HepG2 (cell line): ENCODE measurements around the gene ABCF1. TPM values are rescaled to one million over a fixed set of nuclear protein-coding genes. Genes with fewer than 3 reads are reported as not detected.

ENCODE experiments used
- EED ChIP-seq: sonication (generic); formaldehyde crosslinking; IDR thresholded peaks from 2 replicates; pipeline ENCODE4 v1.5.0; 2020; ENCODE audit warnings: mild to moderate bottlenecking, missing genetic modification reagents
- FOXO1 ChIP-seq: sonication (generic); formaldehyde crosslinking; IDR thresholded peaks from 2 replicates; pipeline ENCODE4 v1.4.0; 2020; ENCODE audit warnings: missing genetic modification reagents
- HES4 ChIP-seq: sonication (generic); formaldehyde crosslinking; IDR thresholded peaks from 2 replicates; pipeline ENCODE4 v1.9.0; 2021; ENCODE audit warnings: mild to moderate bottlenecking, missing genetic modification reagents, borderline replicate concordance
- KLF16 ChIP-seq, 2 experiments: sonication (generic) in 1 of 2; formaldehyde crosslinking in 1 of 2; IDR thresholded peaks; 2 replicates each; pipeline versions ENCODE4 v1.6.1 to v1.8.0; 2016 to 2023; ENCODE audit warnings: missing genetic modification reagents in 2 of 2, missing compliant biosample characterization in 1 of 2
- MAFK ChIP-seq, 2 experiments: IDR thresholded peaks in 1 of 2; conservative IDR thresholded peaks in 1 of 2; 2 replicates each; pipeline ENCODE4 v1.6.1; 2011; ENCODE audit warnings: improper control_type of control experiment in 2 of 2, low read length in 2 of 2
- TCF12 ChIP-seq, 2 experiments: fragments of 450-650 bp in 1 of 2; sonication (generic) in 1 of 2; formaldehyde crosslinking in 1 of 2; IDR thresholded peaks; 2 replicates each; pipeline versions ENCODE4 v1.6.1 to v1.8.0; 2017 to 2022; ENCODE audit warnings: antibody characterized with exemption in 1 of 2, mild to moderate bottlenecking in 1 of 2, missing genetic modification reagents in 1 of 2, moderate library complexity in 1 of 2
- ZNF160 ChIP-seq: sonication (generic); formaldehyde crosslinking; IDR thresholded peaks from 2 replicates; pipeline ENCODE4 v1.8.0; 2022; ENCODE audit warnings: mild to moderate bottlenecking, inconsistent platforms, missing genetic modification reagents
- ZNF292 ChIP-seq: sonication (generic); formaldehyde crosslinking; IDR thresholded peaks from 2 replicates; pipeline ENCODE4 v1.8.1; 2022; ENCODE audit warnings: mild to moderate bottlenecking, low read depth, missing genetic modification reagents, borderline replicate concordance
- ZNF3 ChIP-seq: IDR thresholded peaks from 2 replicates; pipeline ENCODE4 v1.7.0; 2017; ENCODE audit warnings: inconsistent platforms
- ZNF563 ChIP-seq: sonication (generic); formaldehyde crosslinking; IDR thresholded peaks from 2 replicates; pipeline ENCODE4 v1.8.0; 2022; ENCODE audit warnings: mild to moderate bottlenecking, moderate library complexity, missing genetic modification reagents
- ZNF607 ChIP-seq: sonication (generic); formaldehyde crosslinking; IDR thresholded peaks from 2 replicates; pipeline ENCODE4 v1.5.1; 2020; ENCODE audit warnings: missing genetic modification reagents, mild to moderate bottlenecking, borderline replicate concordance
- ZNF883 ChIP-seq: sonication (generic); formaldehyde crosslinking; IDR thresholded peaks from 2 replicates; pipeline ENCODE4 v1.5.1; 2020; ENCODE audit warnings: mild to moderate bottlenecking, missing genetic modification reagents; ENCODE audit errors: not compliant biosample characterization
- polyA plus RNA-seq, 8 experiments: library from polyadenylated mRNA; depleted of rRNA in 3 of 8; stranded (reverse) in 7 of 8; unstranded in 1 of 8; fragments of >200 nt; fragmentation: Illumina TruSeq in 4 of 8; extraction: Trizol in 4 of 8; gene quantifications; 2 replicates each; pipeline versions ENCODE4 v1.2.1 to v1.2.3, GENCODE V29; 2011 to 2016; ENCODE audit warnings: low read depth in 4 of 8, missing spikeins in 1 of 8, mixed read lengths in 1 of 8; ENCODE audit not compliant: insufficient read depth in 1 of 8
- total RNA-seq, 5 experiments: library from RNA; depleted of rRNA; stranded (reverse); fragments of >200 nt; fragmentation: Illumina TruSeq; extraction: Trizol; gene quantifications; 2 replicates each; pipeline ENCODE4 v1.2.3, GENCODE V29; 2016; ENCODE audit warnings: low read depth in 1 of 5
- TF ChIP-seq, protein P1 (sequence below): sonication (generic); formaldehyde crosslinking; IDR thresholded peaks from 2 replicates; pipeline ENCODE4 v1.8.0; 2022; ENCODE audit warnings: missing genetic modification reagents, low read depth, mild to moderate bottlenecking, borderline replicate concordance
- TF ChIP-seq, protein P2 (sequence below): sonication (generic); formaldehyde crosslinking; IDR thresholded peaks from 2 replicates; pipeline ENCODE4 v1.9.0; 2021; ENCODE audit warnings: missing genetic modification reagents, mild to moderate bottlenecking, borderline replicate concordance
- TF ChIP-seq, protein P3 (sequence below): sonication (generic); formaldehyde crosslinking; IDR thresholded peaks from 2 replicates; pipeline ENCODE4 v1.5.1; 2020; ENCODE audit warnings: mild to moderate bottlenecking, missing genetic modification reagents, moderate library complexity
- TF ChIP-seq, protein P4 (sequence below): sonication (generic); formaldehyde crosslinking; IDR thresholded peaks from 2 replicates; pipeline ENCODE4 v1.9.0; 2021; ENCODE audit warnings: mild to moderate bottlenecking, missing genetic modification reagents
- TF ChIP-seq, protein P5 (sequence below): sonication (generic); formaldehyde crosslinking; IDR thresholded peaks from 2 replicates; pipeline ENCODE4 v1.8.1; 2023; ENCODE audit warnings: mild to moderate bottlenecking, missing genetic modification reagents, borderline replicate concordance

Gene ABCF1
- total and polyA plus RNA-seq, 2 of the 13 experiments (the other 11 are each of a cell fraction or from before 2014, with no cell fraction given): 25.4 to 98.9 TPM

DNA sequence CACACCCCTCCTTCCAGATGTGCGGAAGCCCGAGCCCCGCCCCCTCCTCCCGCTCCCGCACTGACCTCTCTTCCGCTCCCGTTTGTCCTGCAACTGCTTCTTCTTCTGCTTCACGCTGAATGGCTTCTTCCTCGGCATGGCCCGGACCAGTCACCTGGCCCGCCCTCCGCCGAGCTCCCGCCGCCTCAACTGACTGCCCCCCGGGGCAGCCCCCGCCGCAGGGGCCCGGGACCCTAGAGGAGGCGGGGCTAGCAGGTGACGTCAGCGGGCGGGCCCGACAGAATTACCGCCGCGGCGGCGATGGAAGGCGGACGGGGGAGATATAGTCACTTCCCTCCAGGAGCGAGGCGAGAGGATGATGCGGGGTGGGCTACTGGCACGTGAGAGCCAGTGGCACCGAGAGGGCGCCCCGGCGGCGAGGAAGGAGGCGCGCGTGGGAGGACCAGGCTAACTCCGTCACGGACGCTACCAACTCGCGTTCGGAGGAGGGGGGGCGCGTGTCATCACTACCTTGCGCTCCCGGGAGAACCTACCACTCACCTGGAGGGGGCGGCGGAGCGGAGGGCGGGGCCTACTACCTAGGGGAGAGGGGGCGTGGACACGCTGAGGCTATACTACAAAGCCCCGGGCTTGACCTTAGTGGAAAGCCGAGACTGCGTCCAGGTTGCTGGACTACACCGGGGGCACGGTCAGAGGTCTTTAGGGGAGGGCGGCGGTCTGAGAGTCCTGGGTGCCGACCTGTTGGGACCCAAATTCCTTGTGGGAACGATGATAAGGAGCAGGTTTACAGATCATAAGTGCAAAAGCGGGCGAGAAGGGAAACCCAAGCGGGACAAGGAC is 15.0 kb upstream of the ABCF1 start, which contains the start of gene GNL1 (continued):
- TF ChIP-seq ZNF160 (CRISPR knock-in tag) (no peak; the same call in 1 of the 2 replicates), ZNF292 (no peak), KLF16 (CRISPR knock-in tag; IDR thresholded peaks at IDR 0.05) (peak in 1 of 2 experiments; percentile 28; a peak in 2 of 4 replicates), ZNF3 (no peak), EED (CRISPR knock-in tag) (peak; percentile 73; the same call in 1 of the 2 replicates), TCF12 (IDR thresholded peaks at IDR 0.05) (no peak), TCF12 (CRISPR knock-in tag; IDR thresholded peaks at IDR 0.05) (no peak), MAFK (conservative IDR thresholded peaks at IDR 0.05 in 1 of 2, IDR thresholded peaks at IDR 0.05 in 1 of 2; ENCODE audit: low read length in 2 of 2) (no peak), ZNF883 (no peak), ZNF607 (CRISPR knock-in tag) (no peak; the same call in 1 of the 2 replicates), HES4 (CRISPR knock-in tag) (no peak), FOXO1 (CRISPR knock-in tag) (no peak; the same call in 1 of the 2 replicates), ZNF563 (CRISPR knock-in tag) (no peak)
- TF ChIP-seq, protein P1, sequence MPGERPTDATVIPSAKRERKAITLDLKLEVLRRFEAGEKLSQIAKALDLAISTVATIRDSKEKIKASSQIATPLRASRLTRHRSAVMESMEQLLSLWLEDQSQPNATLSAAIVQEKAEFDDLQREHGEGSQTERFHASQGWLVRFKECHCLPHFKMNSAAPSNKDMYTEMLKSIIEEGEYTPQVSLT: peak; percentile 13; the same call in 1 of the 2 replicates
- TF ChIP-seq, protein P2, sequence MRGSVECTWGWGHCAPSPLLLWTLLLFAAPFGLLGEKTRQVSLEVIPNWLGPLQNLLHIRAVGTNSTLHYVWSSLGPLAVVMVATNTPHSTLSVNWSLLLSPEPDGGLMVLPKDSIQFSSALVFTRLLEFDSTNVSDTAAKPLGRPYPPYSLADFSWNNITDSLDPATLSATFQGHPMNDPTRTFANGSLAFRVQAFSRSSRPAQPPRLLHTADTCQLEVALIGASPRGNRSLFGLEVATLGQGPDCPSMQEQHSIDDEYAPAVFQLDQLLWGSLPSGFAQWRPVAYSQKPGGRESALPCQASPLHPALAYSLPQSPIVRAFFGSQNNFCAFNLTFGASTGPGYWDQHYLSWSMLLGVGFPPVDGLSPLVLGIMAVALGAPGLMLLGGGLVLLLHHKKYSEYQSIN (CRISPR knock-in tag): no peak
- TF ChIP-seq, protein P3, sequence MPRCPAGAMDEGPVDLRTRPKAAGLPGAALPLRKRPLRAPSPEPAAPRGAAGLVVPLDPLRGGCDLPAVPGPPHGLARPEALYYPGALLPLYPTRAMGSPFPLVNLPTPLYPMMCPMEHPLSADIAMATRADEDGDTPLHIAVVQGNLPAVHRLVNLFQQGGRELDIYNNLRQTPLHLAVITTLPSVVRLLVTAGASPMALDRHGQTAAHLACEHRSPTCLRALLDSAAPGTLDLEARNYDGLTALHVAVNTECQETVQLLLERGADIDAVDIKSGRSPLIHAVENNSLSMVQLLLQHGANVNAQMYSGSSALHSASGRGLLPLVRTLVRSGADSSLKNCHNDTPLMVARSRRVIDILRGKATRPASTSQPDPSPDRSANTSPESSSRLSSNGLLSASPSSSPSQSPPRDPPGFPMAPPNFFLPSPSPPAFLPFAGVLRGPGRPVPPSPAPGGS (CRISPR knock-in tag): no peak; the same call in 1 of the 2 replicates
- TF ChIP-seq, protein P4, sequence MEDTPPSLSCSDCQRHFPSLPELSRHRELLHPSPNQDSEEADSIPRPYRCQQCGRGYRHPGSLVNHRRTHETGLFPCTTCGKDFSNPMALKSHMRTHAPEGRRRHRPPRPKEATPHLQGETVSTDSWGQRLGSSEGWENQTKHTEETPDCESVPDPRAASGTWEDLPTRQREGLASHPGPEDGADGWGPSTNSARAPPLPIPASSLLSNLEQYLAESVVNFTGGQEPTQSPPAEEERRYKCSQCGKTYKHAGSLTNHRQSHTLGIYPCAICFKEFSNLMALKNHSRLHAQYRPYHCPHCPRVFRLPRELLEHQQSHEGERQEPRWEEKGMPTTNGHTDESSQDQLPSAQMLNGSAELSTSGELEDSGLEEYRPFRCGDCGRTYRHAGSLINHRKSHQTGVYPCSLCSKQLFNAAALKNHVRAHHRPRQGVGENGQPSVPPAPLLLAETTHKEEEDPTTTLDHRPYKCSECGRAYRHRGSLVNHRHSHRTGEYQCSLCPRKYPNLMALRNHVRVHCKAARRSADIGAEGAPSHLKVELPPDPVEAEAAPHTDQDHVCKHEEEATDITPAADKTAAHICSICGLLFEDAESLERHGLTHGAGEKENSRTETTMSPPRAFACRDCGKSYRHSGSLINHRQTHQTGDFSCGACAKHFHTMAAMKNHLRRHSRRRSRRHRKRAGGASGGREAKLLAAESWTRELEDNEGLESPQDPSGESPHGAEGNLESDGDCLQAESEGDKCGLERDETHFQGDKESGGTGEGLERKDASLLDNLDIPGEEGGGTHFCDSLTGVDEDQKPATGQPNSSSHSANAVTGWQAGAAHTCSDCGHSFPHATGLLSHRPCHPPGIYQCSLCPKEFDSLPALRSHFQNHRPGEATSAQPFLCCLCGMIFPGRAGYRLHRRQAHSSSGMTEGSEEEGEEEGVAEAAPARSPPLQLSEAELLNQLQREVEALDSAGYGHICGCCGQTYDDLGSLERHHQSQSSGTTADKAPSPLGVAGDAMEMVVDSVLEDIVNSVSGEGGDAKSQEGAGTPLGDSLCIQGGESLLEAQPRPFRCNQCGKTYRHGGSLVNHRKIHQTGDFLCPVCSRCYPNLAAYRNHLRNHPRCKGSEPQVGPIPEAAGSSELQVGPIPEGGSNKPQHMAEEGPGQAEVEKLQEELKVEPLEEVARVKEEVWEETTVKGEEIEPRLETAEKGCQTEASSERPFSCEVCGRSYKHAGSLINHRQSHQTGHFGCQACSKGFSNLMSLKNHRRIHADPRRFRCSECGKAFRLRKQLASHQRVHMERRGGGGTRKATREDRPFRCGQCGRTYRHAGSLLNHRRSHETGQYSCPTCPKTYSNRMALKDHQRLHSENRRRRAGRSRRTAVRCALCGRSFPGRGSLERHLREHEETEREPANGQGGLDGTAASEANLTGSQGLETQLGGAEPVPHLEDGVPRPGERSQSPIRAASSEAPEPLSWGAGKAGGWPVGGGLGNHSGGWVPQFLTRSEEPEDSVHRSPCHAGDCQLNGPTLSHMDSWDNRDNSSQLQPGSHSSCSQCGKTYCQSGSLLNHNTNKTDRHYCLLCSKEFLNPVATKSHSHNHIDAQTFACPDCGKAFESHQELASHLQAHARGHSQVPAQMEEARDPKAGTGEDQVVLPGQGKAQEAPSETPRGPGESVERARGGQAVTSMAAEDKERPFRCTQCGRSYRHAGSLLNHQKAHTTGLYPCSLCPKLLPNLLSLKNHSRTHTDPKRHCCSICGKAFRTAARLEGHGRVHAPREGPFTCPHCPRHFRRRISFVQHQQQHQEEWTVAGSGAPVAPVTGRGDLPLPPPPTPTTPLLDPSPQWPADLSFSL: no peak; the same call in 1 of the 2 replicates
- TF ChIP-seq, protein P5, sequence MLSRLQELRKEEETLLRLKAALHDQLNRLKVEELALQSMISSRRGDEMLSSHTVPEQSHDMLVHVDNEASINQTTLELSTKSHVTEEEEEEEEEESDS (CRISPR knock-in tag): no peak
